HFF-Myc (cell line): ENCODE data around the gene KLHL18.
"Not testable (repeated sequence)": the region's sequence is repeated elsewhere in the genome, so short reads cannot be mapped to it uniquely, and the experiment has no call there.

ENCODE experiments used
- DNase-seq: peaks from one replicate; pipeline ENCODE4 v3.0.0-alpha.2; 2011; ENCODE audit warnings: low read depth; ENCODE audit errors: extremely low read depth
- H3K4me3 ChIP-seq: replicated peaks from 2 replicates; pipeline ENCODE4 v1.5.1; 2011; ENCODE audit warnings: low read depth, mild to moderate bottlenecking, control low read depth, low read length
- CTCF ChIP-seq: IDR thresholded peaks from 2 replicates; pipeline ENCODE4 v1.5.1; 2012; ENCODE audit warnings: mild to moderate bottlenecking, low read depth, low read length, control low read depth; ENCODE audit errors: missing control alignments

Gene KLHL18

GRCh38 chr3:47291158-47291753, 8.5 kb downstream of the KLHL18 start:
- H3K4me3 ChIP-seq = no peak overlapping the region
- TF ChIP-seq CTCF = no peak
- DNase-seq = no peak

- not testable (repeated sequence) for H3K4me3 ChIP-seq, DNase-seq
These were observed 9.1 kb downstream of the KLHL18 start for GRCh38 chr3:47291754-47292420.

- no peak overlapping the region for H3K4me3 ChIP-seq
- no peak for TF ChIP-seq CTCF
- no peak for DNase-seq
These were observed 11.1 kb downstream of the KLHL18 start for GRCh38 chr3:47293822-47294221.

GRCh38 chr3:47294392-47294791, 11.6 kb downstream of the KLHL18 start:
- no peak overlapping the region for H3K4me3 ChIP-seq
- no peak for DNase-seq
- TF ChIP-seq CTCF = no peak

GRCh38 chr3:47295322-47295721, 12.6 kb downstream of the KLHL18 start:
- no peak overlapping the region for H3K4me3 ChIP-seq
- no peak for TF ChIP-seq CTCF
- DNase-seq = no peak

GRCh38 chr3:47295976-47296375, 13.2 kb downstream of the KLHL18 start:
- no peak for DNase-seq
- H3K4me3 ChIP-seq = no peak overlapping the region
- no peak for TF ChIP-seq CTCF

GRCh38 chr3:47296562-47297302, 14.0 kb downstream of the KLHL18 start:
- no peak for TF ChIP-seq CTCF
- DNase-seq = no peak
- H3K4me3 ChIP-seq = no peak overlapping the region
